Measurements from ENCODE around the gene MACROD2.

GRCh38 chr20:16013631-16014030, 2018.3 kb downstream of the MACROD2 start:
- TF ChIP-seq CTCF (IDR thresholded peaks at IDR 0.05) (no peak), POLR2AphosphoS5 (IDR thresholded peaks at IDR 0.05) (no peak), POLR2A (IDR thresholded peaks at IDR 0.05) (no peak)
